NCI-H128 (cell line): ENCODE data around the gene RBM10.

Experiments used
- DNase-seq: peaks from one replicate; lab custom pipeline; 2025; ENCODE audit not compliant: unreplicated experiment; lab: John Stamatoyannopoulos, UW

Gene RBM10

GRCh38 chrX:47146936-47147859 is 2.2 kb downstream of the RBM10 start:
- no peak for DNase-seq

GRCh38 chrX:47148946-47149345 is 3.9 kb downstream of the RBM10 start:
- no peak for DNase-seq

GRCh38 chrX:47151435-47151834 is 6.4 kb downstream of the RBM10 start:
- no peak for DNase-seq

- no peak for DNase-seq
Observed at GRCh38 chrX:47156611-47157520, 11.8 kb downstream of the RBM10 start.

GRCh38 chrX:47158131-47158530 is 13.1 kb downstream of the RBM10 start:
- no peak for DNase-seq

- DNase-seq = no peak
Observed at GRCh38 chrX:47158781-47159180, 13.8 kb downstream of the RBM10 start.

GRCh38 chrX:47160781-47161180 is 15.8 kb downstream of the RBM10 start:
- DNase-seq = no peak

- DNase-seq = no peak
Observed at GRCh38 chrX:47162927-47163583, 18.0 kb downstream of the RBM10 start.

GRCh38 chrX:47164420-47164819 is 19.4 kb downstream of the RBM10 start:
- no peak for DNase-seq

- no peak for DNase-seq
Observed at GRCh38 chrX:47166126-47166525, 21.1 kb downstream of the RBM10 start.

GRCh38 chrX:47168495-47169073 is 23.6 kb downstream of the RBM10 start:
- DNase-seq = no peak

- DNase-seq = no peak
Observed at GRCh38 chrX:47169273-47169672, 24.3 kb downstream of the RBM10 start.

- DNase-seq = no peak
Observed at GRCh38 chrX:47169726-47170515, 24.9 kb downstream of the RBM10 start.

- no peak for DNase-seq
Observed at GRCh38 chrX:47170861-47171692, 26.1 kb downstream of the RBM10 start.

- no peak for DNase-seq
Observed at GRCh38 chrX:47171996-47172395, 27.0 kb downstream of the RBM10 start.

- DNase-seq = no peak
Observed at GRCh38 chrX:47172549-47172948, 27.5 kb downstream of the RBM10 start.

- DNase-seq = no peak
Observed at GRCh38 chrX:47172971-47173792, 28.2 kb downstream of the RBM10 start.

- DNase-seq = no peak
Observed at GRCh38 chrX:47174376-47174775, 29.4 kb downstream of the RBM10 start.
